Adipocyte (in vitro differentiated cells): ENCODE measurements around the gene CANX.
"Not testable (repeated sequence)": the region's sequence is repeated elsewhere in the genome, so short reads cannot be mapped to it uniquely, and the experiment has no call there.

ENCODE experiments used
- DNase-seq: peaks from one replicate; pipeline ENCODE4 v3.0.0-alpha.2; 2015; ENCODE audit warnings: low read depth
- H3K27me3 ChIP-seq: replicated peaks from 2 replicates; pipeline ENCODE4 v1.7.0; 2013; ENCODE audit warnings: mild to moderate bottlenecking, low read length, moderate library complexity; ENCODE audit not compliant: control insufficient read depth, insufficient read depth
- H3K36me3 ChIP-seq: 2 replicates; pipeline ENCODE4 v1.7.0; 2013; ENCODE audit warnings: low read length, mild to moderate bottlenecking, moderate library complexity; ENCODE audit not compliant: control insufficient read depth, insufficient read depth, severe bottlenecking
- H3K4me1 ChIP-seq: 2 replicates; pipeline ENCODE4 v1.7.0; 2013; ENCODE audit warnings: mild to moderate bottlenecking, low read length, moderate library complexity; ENCODE audit not compliant: control insufficient read depth, insufficient read depth
- H3K4me3 ChIP-seq: 2 replicates; pipeline ENCODE4 v1.7.0; 2013; ENCODE audit warnings: mild to moderate bottlenecking, low read length, moderate library complexity
- H3K9ac ChIP-seq: 2 replicates; pipeline ENCODE4 v1.7.0; 2013; ENCODE audit warnings: mild to moderate bottlenecking, low read length, moderate library complexity
- H3K9me3 ChIP-seq: 2 replicates; pipeline ENCODE4 v1.7.0; 2013; ENCODE audit warnings: mild to moderate bottlenecking, low read length, moderate library complexity; ENCODE audit not compliant: control insufficient read depth

The CANX gene

DNA sequence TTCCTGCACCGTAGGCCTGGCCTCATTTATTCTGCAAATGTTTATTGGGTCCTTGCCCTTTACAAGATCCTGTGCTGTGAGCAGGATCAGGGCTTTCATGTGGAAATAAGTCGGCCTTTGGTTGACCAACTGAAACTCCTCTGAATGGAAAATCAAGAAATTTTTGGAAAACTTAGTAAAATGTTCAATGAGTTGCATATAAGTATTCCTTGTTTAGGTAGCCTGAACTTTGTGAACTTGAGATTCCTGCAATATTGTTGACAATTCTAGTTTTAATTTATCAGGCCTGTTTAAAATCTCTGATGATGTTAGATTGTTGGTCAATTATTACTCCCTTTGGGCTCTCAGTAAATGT is 35.0 kb downstream of the CANX start:
- Histone ChIP-seq H3K4me3 (peak overlapping the region; percentile 95), H3K27me3 (no peaks in the 10 kb centered on the region), H3K4me1 (peaks cover 57% of the 10 kb centered on the region), H3K36me3 (peaks cover 24% of the 10 kb centered on the region), H3K9me3 (no peaks in the 10 kb centered on the region), H3K9ac (peak overlapping the region; percentile 93)
- no peak for DNase-seq

DNA sequence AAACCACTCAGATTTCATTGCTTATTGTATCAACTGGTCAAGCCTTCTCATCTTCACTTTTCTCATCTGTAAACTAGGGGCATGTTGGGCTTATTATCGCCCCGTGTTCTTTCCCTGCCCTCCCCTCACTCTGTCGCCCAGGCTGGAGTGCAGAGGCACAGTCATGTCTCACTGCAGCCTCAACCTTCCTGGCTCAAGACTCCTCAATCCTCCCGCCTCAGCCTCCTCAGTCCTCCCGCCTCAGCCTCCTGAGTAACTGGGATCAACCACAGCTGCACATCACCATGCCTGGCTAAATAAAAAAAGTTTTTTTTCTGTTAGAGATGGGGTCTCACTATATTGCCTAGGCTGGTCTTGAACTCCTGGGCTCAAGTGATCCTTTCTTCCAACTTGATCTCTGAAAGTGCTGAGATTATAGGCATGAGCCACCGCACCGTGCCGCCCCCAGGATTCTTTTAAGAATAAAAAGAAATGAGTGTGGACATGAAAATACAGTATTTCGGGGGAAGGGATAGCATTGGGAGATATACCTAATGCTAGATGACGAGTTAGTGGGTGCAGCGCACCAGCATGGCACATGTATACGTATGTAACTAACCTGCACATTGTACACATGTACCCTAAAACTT is 35.9 kb downstream of the CANX start:
- Histone ChIP-seq H3K36me3 (peaks cover 17% of the 10 kb centered on the region), H3K27me3 (no peaks in the 10 kb centered on the region), H3K9ac (peak overlapping the region; percentile 93), H3K4me1 (peaks cover 52% of the 10 kb centered on the region), H3K4me3 (peak overlapping the region; percentile 95), H3K9me3 (no peaks in the 10 kb centered on the region)
- DNase-seq: no peak

DNA sequence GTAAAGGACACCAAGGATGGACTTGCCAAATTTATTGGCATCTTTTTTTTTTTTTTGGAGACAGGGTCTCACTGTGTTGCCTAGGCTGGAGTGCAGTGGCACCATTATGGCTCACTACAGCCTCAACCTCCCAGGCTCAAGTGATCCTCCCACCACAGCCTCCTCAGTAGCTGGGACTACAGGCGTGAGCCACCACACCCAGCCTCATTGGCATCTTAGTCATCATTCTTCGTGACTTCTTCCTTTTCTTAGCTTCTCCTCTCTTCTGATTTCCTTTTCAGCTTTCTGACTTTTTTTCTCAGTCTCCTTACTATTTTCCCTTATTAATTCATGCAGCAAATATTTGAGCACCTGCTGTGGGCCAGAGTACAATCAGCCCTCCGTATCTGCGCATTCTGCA is 40.0 kb downstream of the CANX start:
- H3K36me3 ChIP-seq: peaks cover 3% of the 10 kb centered on the region
- H3K9ac ChIP-seq: no peak overlapping the region
- H3K4me1 ChIP-seq: peaks cover 29% of the 10 kb centered on the region
- H3K9me3 ChIP-seq: no peaks in the 10 kb centered on the region
- no peak for DNase-seq
- no peaks in the 10 kb centered on the region for H3K27me3 ChIP-seq
- H3K4me3 ChIP-seq: no peak overlapping the region

DNA sequence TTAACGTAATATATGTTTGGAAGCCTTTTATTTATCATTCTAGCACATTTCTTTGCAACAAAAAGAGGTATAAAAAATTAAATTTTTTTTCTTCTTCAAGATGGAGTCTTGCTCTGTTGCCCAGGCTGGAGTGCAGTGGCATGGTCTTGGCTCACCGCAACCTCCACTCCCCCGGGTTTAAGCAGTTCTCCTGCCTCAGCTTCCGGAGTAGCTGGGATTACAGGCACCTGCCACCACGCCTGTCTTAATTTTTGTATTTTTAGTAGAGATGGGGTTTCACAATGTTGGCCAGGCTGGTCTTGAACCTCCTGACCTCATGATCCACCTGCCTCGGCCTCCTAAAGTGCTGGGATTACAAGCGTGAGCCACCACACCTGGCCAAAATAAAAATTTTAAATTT is 45.3 kb downstream of the CANX start:
- H3K27me3 ChIP-seq, H3K4me1 ChIP-seq, H3K9me3 ChIP-seq, DNase-seq, H3K36me3 ChIP-seq, H3K9ac ChIP-seq, H3K4me3 ChIP-seq: not testable (repeated sequence)

DNA sequence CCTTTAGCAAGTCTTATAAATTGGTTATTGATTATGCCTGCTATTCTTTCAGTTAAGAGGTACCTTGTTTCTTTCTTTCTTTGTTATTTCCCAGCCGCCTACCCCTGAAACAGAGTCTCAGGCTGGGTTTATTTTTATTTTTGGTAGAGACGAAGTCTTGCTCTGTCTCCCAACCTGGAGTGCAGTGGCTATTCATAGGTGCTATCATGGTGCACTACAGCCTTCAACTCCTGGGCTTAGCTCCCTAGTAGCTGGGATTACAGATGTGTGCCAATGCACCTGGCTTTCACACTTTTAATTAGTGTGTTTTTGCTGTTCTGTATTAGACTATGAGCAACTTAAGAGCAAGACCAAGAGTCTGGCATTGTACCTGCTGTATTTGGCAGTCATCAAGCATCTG is 48.1 kb downstream of the CANX start:
- Histone ChIP-seq H3K9me3 (no peaks in the 10 kb centered on the region), H3K9ac (no peak overlapping the region), H3K4me1 (no peaks in the 10 kb centered on the region), H3K36me3 (peaks cover 3% of the 10 kb centered on the region), H3K4me3 (no peak overlapping the region), H3K27me3 (no peaks in the 10 kb centered on the region)
- no peak for DNase-seq

DNA sequence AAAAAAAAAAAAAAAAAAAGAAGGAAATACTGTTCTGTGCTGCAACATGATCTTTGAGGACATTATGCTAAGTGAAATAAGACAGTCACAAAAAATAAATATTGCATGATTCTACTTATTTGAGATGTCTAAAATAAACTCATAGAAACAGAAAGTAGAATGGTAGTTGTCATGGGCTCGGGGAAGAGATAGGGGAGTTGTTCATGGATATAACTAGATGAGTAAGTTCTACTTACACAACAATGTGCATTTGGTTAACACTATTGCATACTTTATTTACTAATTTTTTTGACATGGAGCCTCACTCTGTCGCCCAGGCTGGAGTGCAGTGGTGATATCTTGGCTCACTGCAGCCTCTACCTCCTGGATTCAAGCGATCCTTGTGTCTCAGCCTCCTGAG is 49.0 kb downstream of the CANX start:
- DNase-seq: no peak
- Histone ChIP-seq H3K9ac (no peak overlapping the region), H3K9me3 (no peaks in the 10 kb centered on the region), H3K36me3 (peaks cover 3% of the 10 kb centered on the region), H3K4me1 (no peaks in the 10 kb centered on the region), H3K4me3 (no peak overlapping the region), H3K27me3 (no peaks in the 10 kb centered on the region)

DNA sequence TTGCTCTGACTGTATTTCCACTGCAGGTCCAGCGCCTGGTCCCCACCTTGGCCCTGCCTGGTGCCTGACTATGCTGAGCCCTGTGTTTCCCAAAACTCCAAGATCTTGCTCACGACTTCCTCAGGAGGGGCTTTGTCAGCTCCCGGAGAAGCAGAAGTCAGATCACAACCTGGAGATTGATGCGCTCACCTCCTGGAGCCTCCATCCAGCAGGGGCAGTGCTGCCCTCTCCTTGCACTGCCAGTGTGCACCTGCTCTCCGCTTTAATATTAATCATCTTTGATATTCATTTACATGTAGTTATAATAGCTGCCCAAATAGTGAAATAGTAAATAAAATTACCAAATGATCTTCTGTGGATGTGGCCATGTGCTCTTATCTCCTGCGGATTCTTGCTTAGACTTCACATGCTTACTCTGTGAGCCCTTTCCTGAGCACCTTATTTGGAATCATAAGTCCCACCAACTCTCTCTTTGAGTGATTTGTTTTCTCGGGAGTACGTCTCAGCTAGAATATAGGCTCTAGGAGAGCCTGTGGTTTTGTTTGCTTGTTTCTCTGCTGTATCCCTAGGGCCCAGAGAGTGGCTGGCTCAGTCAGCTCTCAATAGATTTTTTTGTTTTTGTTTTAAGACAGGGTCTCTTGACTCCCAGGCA is 51.2 kb downstream of the CANX start:
- Histone ChIP-seq H3K36me3 (peaks cover 3% of the 10 kb centered on the region), H3K4me1 (no peaks in the 10 kb centered on the region), H3K4me3 (no peak overlapping the region), H3K27me3 (no peaks in the 10 kb centered on the region), H3K9ac (no peak overlapping the region), H3K9me3 (no peaks in the 10 kb centered on the region)
- no peak for DNase-seq

DNA sequence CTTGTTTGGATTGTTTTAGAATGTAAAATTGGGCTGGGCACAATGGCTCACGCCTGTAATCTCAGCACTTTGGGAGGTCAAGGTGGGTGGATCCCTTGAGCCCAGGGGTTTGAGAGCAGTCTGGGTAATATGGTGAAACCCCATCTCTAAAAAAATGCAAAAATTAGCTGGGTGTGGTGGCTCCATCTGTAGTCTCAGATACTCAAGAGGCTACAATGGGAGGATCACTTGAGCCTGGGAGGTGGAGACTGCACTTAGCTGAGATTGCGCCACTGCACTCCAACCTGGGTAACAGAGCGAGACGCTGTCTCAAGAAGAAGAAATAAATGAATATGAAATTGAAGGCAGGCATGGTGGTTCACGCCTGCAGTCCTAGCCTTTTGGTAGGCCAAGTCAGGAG is 55.2 kb downstream of the CANX start:
- no peaks in the 10 kb centered on the region for H3K27me3 ChIP-seq
- no peak overlapping the region for H3K9ac ChIP-seq
- peaks cover 8% of the 10 kb centered on the region for H3K4me1 ChIP-seq
- peaks cover 3% of the 10 kb centered on the region for H3K36me3 ChIP-seq
- DNase-seq: no peak
- no peak overlapping the region for H3K4me3 ChIP-seq
- H3K9me3 ChIP-seq: no peaks in the 10 kb centered on the region

DNA sequence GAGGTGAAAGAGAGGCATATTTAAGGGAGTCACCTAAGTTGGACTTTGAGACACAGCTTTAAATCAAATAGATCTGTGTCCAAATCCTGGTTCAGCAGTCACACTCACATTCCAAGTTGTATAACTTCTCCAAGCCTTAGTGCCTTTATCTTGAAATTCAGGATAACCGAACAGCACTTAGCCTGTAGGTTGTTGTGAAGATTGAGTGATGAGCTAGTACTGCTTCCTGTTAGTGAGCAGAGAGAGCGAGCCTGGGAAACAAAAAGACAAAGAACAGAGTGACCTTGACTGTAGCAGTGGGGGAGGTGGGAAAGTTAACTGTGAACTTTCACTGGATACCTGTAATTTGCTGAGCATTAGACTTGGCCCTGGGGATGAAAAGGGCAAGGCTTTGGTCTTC is 56.3 kb downstream of the CANX start:
- DNase-seq: no peak
- Histone ChIP-seq H3K9me3 (no peaks in the 10 kb centered on the region), H3K36me3 (no peaks in the 10 kb centered on the region), H3K4me1 (peaks cover 16% of the 10 kb centered on the region), H3K4me3 (no peak overlapping the region), H3K9ac (no peak overlapping the region), H3K27me3 (no peaks in the 10 kb centered on the region)

DNA sequence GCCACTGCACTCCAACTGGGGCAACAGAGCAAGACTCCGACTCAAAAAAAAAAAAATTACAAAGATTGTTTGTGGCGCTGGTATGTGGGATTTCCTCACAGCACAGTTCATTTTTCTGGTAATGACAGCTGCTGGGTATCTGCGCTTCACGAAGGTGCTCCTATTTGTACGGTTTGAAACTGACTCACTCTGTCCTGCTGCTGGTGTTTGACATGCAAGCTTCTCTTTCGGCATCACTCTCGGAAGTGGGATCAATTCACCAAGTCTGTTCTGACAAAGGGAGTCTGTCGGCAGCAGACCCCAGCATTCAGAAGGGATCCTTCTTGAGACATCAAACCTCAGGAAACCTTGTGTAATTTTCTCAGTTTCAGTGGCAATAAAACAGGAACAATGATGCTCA is 60.2 kb downstream of the CANX start:
- Histone ChIP-seq H3K27me3 (no peaks in the 10 kb centered on the region), H3K4me3 (no peak overlapping the region), H3K9ac (no peak overlapping the region), H3K4me1 (peaks cover 40% of the 10 kb centered on the region), H3K9me3 (no peaks in the 10 kb centered on the region), H3K36me3 (no peaks in the 10 kb centered on the region)
- no peak for DNase-seq

DNA sequence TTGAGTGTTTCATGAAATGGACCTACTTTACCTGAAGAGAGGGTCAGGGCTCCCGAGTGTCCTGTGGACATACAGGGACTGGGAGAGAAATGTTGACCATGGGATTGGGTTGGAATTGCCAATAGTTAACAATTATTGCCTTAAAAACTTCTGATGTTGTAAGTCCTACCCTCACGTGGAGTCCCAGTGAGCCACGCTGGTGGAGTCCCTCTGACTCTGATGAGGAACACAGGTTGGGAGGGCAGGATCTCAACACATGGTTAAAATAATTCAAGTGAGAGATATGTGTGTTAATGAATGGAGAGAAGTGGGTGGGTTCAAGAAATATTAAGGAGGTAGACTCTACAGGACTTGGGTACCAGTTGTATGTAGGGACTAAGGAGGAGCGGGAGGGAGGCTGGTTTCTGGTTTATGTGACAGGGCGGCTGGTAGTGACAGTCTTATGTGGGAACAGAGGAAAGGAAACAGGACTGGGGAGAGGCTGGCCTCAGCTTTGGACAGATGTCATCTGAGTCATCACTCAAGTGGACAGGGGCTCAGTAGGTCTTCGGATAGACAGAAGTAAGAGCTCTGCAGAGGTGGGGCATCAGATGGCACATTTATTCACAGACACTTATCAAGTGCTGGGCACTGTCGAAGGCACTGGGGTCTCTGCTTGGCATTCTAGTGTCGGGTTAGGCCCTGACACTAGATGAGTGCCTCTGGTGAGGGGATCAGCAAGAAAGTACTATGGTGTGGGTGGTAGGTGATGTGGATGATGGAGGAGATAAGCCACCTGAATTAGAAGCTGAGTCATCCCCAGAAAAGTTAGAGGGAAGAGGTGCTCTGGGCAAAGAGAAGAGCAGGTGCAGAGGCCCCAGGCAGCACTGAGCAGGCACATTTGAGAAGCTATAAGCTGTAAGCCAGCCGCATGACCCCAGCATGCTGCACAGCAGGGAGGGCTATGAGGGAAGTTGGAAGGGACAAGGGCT is 61.1 kb downstream of the CANX start:
- no peak for DNase-seq
- Histone ChIP-seq H3K27me3 (no peaks in the 10 kb centered on the region), H3K9me3 (no peaks in the 10 kb centered on the region), H3K4me3 (no peak overlapping the region), H3K36me3 (no peaks in the 10 kb centered on the region), H3K4me1 (peaks cover 47% of the 10 kb centered on the region), H3K9ac (no peak overlapping the region)
